H1 (cell line): ENCODE measurements around the gene COX5B. TPM values are rescaled to one million over a fixed set of nuclear protein-coding genes. Genes with fewer than 3 reads are reported as not detected.

Experiments used
- CTCF ChIA-PET: fragments of 300-600 bp; sonication (Branson Sonifier 250); formaldehyde crosslinking; loops from one replicate; lab custom pipeline; 2021; ENCODE audit not compliant: partially characterized antibody; lab: Charles Lee
- POLR2A ChIA-PET: fragments of 300-600 bp; sonication (Branson Sonifier 250); formaldehyde crosslinking; loops from one replicate; lab custom pipeline; 2021; ENCODE audit warnings: inconsistent platforms; ENCODE audit not compliant: partially characterized antibody; lab: Charles Lee
- DNase-seq, 2 experiments: peaks; one replicate each; pipeline versions ENCODE4 v3.0.0 to v3.0.0-alpha.2; 2010 to 2022; ENCODE audit warnings: low spot score in 2 of 2, low read depth in 1 of 2, mixed read lengths in 1 of 2
- FAIRE-seq: peaks from 2 replicates; lab custom pipeline; 2011; peaks lifted over from hg19 to GRCh38; lab: Jason Lieb, UNC
- H2AFZ ChIP-seq: 2 replicates; pipeline ENCODE4 v1.8.1; 2012; ENCODE audit warnings: low read length, inconsistent platforms
- H2AK5ac ChIP-seq: 2 replicates; pipeline ENCODE4 v1.6.1; 2013; ENCODE audit warnings: low read depth, low read length
- H2BK120ac ChIP-seq: replicated peaks from 2 replicates; pipeline ENCODE3; 2013; ENCODE audit warnings: low read depth, low read length, inconsistent platforms
- H2BK12ac ChIP-seq: 2 replicates; pipeline ENCODE4 v1.6.1; 2013; ENCODE audit warnings: low read depth, low read length
- H2BK15ac ChIP-seq: 2 replicates; pipeline ENCODE4 v1.6.1; 2013; ENCODE audit warnings: low read length
- H2BK20ac ChIP-seq: 2 replicates; pipeline ENCODE4 v1.6.1; 2013; ENCODE audit warnings: low read length
- H2BK5ac ChIP-seq: 2 replicates; pipeline ENCODE4 v1.6.1; 2013; ENCODE audit warnings: low read depth, low read length
- H3K14ac ChIP-seq: 2 replicates; pipeline ENCODE4 v1.6.1; 2013; ENCODE audit warnings: inconsistent platforms; ENCODE audit not compliant: insufficient read length
- H3K18ac ChIP-seq: 2 replicates; pipeline ENCODE4 v1.6.1; 2013; ENCODE audit warnings: low read length; ENCODE audit errors: extremely low read depth
- H3K23ac ChIP-seq: 2 replicates; pipeline ENCODE4 v1.6.1; 2013; ENCODE audit warnings: inconsistent platforms; ENCODE audit not compliant: insufficient read length
- H3K23me2 ChIP-seq: 2 replicates; pipeline ENCODE4 v1.6.1; 2013; ENCODE audit warnings: low read depth, low read length
- H3K27ac ChIP-seq: 2 replicates; pipeline ENCODE4 v1.6.1; 2011; ENCODE audit warnings: low read depth, low read length, inconsistent platforms
- H3K27me3 ChIP-seq, 4 experiments: replicated peaks in 1 of 4; 1 replicate in 1 of 4; 2 replicates in 3 of 4; pipeline versions ENCODE4 v1.6.1 to v1.8.1; 2011 to 2013; ENCODE audit warnings: low read length in 3 of 4, mild to moderate bottlenecking in 3 of 4, inconsistent platforms in 2 of 4, mixed read lengths in 2 of 4, moderate library complexity in 1 of 4; ENCODE audit not compliant: control insufficient read depth in 3 of 4, insufficient read depth in 3 of 4; ENCODE audit errors: extremely low read depth in 1 of 4
- H3K36me3 ChIP-seq, 4 experiments: 2 replicates each; pipeline versions ENCODE4 v1.6.1 to v1.8.1; 2011 to 2013; ENCODE audit warnings: mild to moderate bottlenecking in 4 of 4, low read length in 3 of 4, moderate library complexity in 2 of 4, control low read depth in 1 of 4, inconsistent platforms in 1 of 4; ENCODE audit not compliant: insufficient read depth in 4 of 4, control insufficient read depth in 2 of 4
- H3K4ac ChIP-seq: replicated peaks from 2 replicates; pipeline ENCODE3; 2013; ENCODE audit warnings: low read length, low read depth, mixed read lengths, inconsistent platforms; ENCODE audit not compliant: insufficient read length
- H3K4me1 ChIP-seq, 4 experiments: replicated peaks in 1 of 4; 1 replicate in 1 of 4; 2 replicates in 3 of 4; pipeline versions ENCODE4 v1.6.1 to v1.8.1; 2011 to 2013; ENCODE audit warnings: low read length in 3 of 4, inconsistent platforms in 2 of 4, mixed read lengths in 1 of 4; ENCODE audit not compliant: insufficient read depth in 4 of 4, control insufficient read depth in 3 of 4
- H3K4me2 ChIP-seq, 2 experiments: 2 replicates each; pipeline versions ENCODE4 v1.6.1 to v1.8.1; 2011 to 2013; ENCODE audit warnings: low read depth in 2 of 2, low read length in 2 of 2, control low read depth in 1 of 2, inconsistent platforms in 1 of 2, mild to moderate bottlenecking in 1 of 2; ENCODE audit not compliant: insufficient read depth in 1 of 2
- H3K4me3 ChIP-seq, 4 experiments: fragments of 200-600, 300-600 bp in 1 of 4; sonication (generic), shearing (Covaris generic), sonication (Bioruptor Twin) in 1 of 4; 2 replicates each; pipeline versions ENCODE4 v1.5.1 to v1.8.1; 2011 to 2016; ENCODE audit warnings: low read length in 4 of 4, low read depth in 3 of 4, control low read depth in 2 of 4, inconsistent platforms in 2 of 4, mild to moderate bottlenecking in 2 of 4, mixed read lengths in 1 of 4, moderate library complexity in 1 of 4; ENCODE audit not compliant: insufficient read depth in 2 of 4; ENCODE audit errors: extremely low read depth in 1 of 4
- H3K56ac ChIP-seq: replicated peaks from 2 replicates; pipeline ENCODE3; 2013; ENCODE audit warnings: low read depth, mild to moderate bottlenecking, mixed read lengths, low read length, inconsistent platforms; ENCODE audit not compliant: insufficient read length
- H3K79me1 ChIP-seq: 2 replicates; pipeline ENCODE4 v1.6.1; 2013; ENCODE audit warnings: low read depth, low read length, control low read depth
- H3K79me2 ChIP-seq, 2 experiments: 2 replicates each; pipeline versions ENCODE4 v1.6.1 to v1.8.1; 2012 to 2013; ENCODE audit warnings: low read length in 2 of 2, mild to moderate bottlenecking in 2 of 2, inconsistent platforms in 1 of 2; ENCODE audit not compliant: insufficient read depth in 2 of 2, control insufficient read depth in 1 of 2
- H3K9ac ChIP-seq, 4 experiments: replicated peaks in 1 of 4; 1 replicate in 1 of 4; 2 replicates in 3 of 4; pipeline versions ENCODE4 v1.6.1 to v1.8.1; 2011 to 2013; ENCODE audit warnings: low read depth in 3 of 4, low read length in 3 of 4, control low read depth in 2 of 4, mild to moderate bottlenecking in 2 of 4, moderate library complexity in 2 of 4, inconsistent platforms in 1 of 4; ENCODE audit errors: extremely low read depth in 1 of 4
- H3K9me3 ChIP-seq, 2 experiments: 2 replicates each; pipeline versions ENCODE4 v1.6.1 to v1.8.1; 2012 to 2013; ENCODE audit warnings: mild to moderate bottlenecking in 2 of 2, moderate library complexity in 2 of 2, control low read depth in 1 of 2, inconsistent platforms in 1 of 2, low read depth in 1 of 2, low read length in 1 of 2, mixed read lengths in 1 of 2; ENCODE audit not compliant: insufficient read depth in 2 of 2
- H4K20me1 ChIP-seq, 2 experiments: replicated peaks in 1 of 2; 2 replicates each; pipeline versions ENCODE3 to v1.8.1; 2011 to 2013; ENCODE audit warnings: inconsistent platforms in 2 of 2, low read length in 2 of 2, mild to moderate bottlenecking in 1 of 2; ENCODE audit not compliant: insufficient read depth in 2 of 2, control insufficient read depth in 1 of 2
- H4K5ac ChIP-seq: 2 replicates; pipeline ENCODE4 v1.6.1; 2013; ENCODE audit warnings: low read length, low read depth, mixed read lengths, inconsistent platforms; ENCODE audit not compliant: insufficient read length
- H4K8ac ChIP-seq: 2 replicates; pipeline ENCODE4 v1.8.0; 2013; ENCODE audit warnings: mild to moderate bottlenecking, moderate library complexity, low read length, inconsistent platforms; ENCODE audit not compliant: insufficient read depth; ENCODE audit errors: extremely low read depth
- H4K91ac ChIP-seq: replicated peaks from 2 replicates; pipeline ENCODE3; 2013; ENCODE audit warnings: low read length, mixed read lengths, inconsistent platforms; ENCODE audit not compliant: insufficient read length
- EGR1 ChIP-seq: IDR thresholded peaks from 2 replicates; pipeline ENCODE4 v1.6.1; 2011; ENCODE audit warnings: low read depth, low read length, borderline replicate concordance
- JUND ChIP-seq: IDR thresholded peaks from 2 replicates; pipeline ENCODE4 v1.6.1; 2011; ENCODE audit warnings: mild to moderate bottlenecking, improper control_type of control experiment, low read length
- SAP30 ChIP-seq: fragments of 300-600 bp; sonication (generic); IDR thresholded peaks from 2 replicates; pipeline ENCODE4 v1.7.1; 2012; ENCODE audit warnings: low read length, moderate library complexity, mild to moderate bottlenecking, inconsistent platforms; ENCODE audit not compliant: insufficient read depth, insufficient replicate concordance
- SIRT6 ChIP-seq: IDR thresholded peaks from one replicate; pipeline ENCODE4 v1.7.1; 2012; ENCODE audit warnings: low read length, inconsistent platforms
- SP4 ChIP-seq: IDR thresholded peaks from 2 replicates; pipeline ENCODE4 v1.6.1; 2012; ENCODE audit warnings: low read length, inconsistent platforms
- ZNF274 ChIP-seq: IDR thresholded peaks from 2 replicates; pipeline ENCODE4 v1.7.0; 2012; ENCODE audit warnings: low read length, borderline replicate concordance; ENCODE audit errors: extremely low read depth
- WGBS, 2 experiments: shearing (Covaris generic) in 1 of 2; methylation state at CpG; one replicate each; pipeline versions ENCODE4 v1.1.6 to v1.1.7; 2013 to 2015; ENCODE audit warnings: low lambda C conversion rate in 2 of 2, mixed read lengths in 2 of 2, inconsistent platforms in 1 of 2, low coverage in 1 of 2, missing lambda C conversion rate in 1 of 2; ENCODE audit not compliant: insufficient replicate concordance in 2 of 2, insufficient coverage in 1 of 2, insufficient read length in 1 of 2; ENCODE audit errors: extremely low coverage in 1 of 2, missing lambda C conversion rate in 1 of 2; 5-methylcytosine and 5-hydroxymethylcytosine counted together
- polyA plus RNA-seq, 7 experiments: library from polyadenylated mRNA; depleted of rRNA in 3 of 7; stranded (reverse) in 5 of 7; unstranded in 2 of 7; fragments of >200 nt in 5 of 7; fragments of 200-250 nt in 2 of 7; gene quantifications; 1 replicate in 5 of 7; 2 replicates in 1 of 7; 4 replicates in 1 of 7; pipeline versions ENCODE4 v1.2.1 to v1.2.3, GENCODE V29; 2011 to 2013; ENCODE audit warnings: missing spikeins in 2 of 7, mixed read lengths in 2 of 7
- total RNA-seq: library from RNA; stranded (reverse); fragmentation: NEBNext Ultra II Directional; extraction: Animal tissue kit (Norgen Biotek cat#: 25700); gene quantifications from 2 replicates; pipeline ENCODE4 v1.2.1, GENCODE V29; 2021
- TF ChIP-seq, protein P1 (sequence below): IDR thresholded peaks from 2 replicates; pipeline ENCODE4 v1.6.1; 2012; ENCODE audit warnings: inconsistent platforms

Gene COX5B
- total and polyA plus RNA-seq, 2 of the 8 experiments (the other 6 are each of a cell fraction or from before 2014, with no cell fraction given), result 233 to 468 TPM

- Histone ChIP-seq H3K23ac (no peak overlapping the region), H2BK12ac (no peak overlapping the region), H3K9me3 (no peaks in the 10 kb centered on the region), H2AFZ (no peak overlapping the region), H2AK5ac (no peak overlapping the region), H3K4ac (no peak overlapping the region), H4K91ac (no peak overlapping the region), H3K4me2 (no peak overlapping the region), H3K9ac (no peak overlapping the region), H3K27ac (no peak overlapping the region), H3K56ac (no peak overlapping the region), H2BK15ac (no peak overlapping the region), H3K79me2 (no peaks in the 10 kb centered on the region), H3K23me2 (no peaks in the 10 kb centered on the region), H3K14ac (no peak overlapping the region), H3K36me3 (no peaks in the 10 kb centered on the region), H2BK120ac (no peak overlapping the region), H3K4me3 (no peak overlapping the region), H3K18ac (no peak overlapping the region), H2BK5ac (no peak overlapping the region), H4K8ac (no peak overlapping the region), H3K79me1 (no peaks in the 10 kb centered on the region), H4K20me1 (no peaks in the 10 kb centered on the region), H3K27me3 (no peaks in the 10 kb centered on the region), H2BK20ac (no peak overlapping the region), H3K4me1 (0 out of 7 replicates have a peak, but pooled peaks cover 0 to 3% (median under 1%) of the 10 kb centered on the region in 4 experiments), H4K5ac (no peak overlapping the region)
- CTCF ChIA-PET, result no interaction called here
- TF ChIP-seq JUND, result no peak
- TF ChIP-seq ZNF274, result no peak
- no peak for TF ChIP-seq EGR1
- TF ChIP-seq SP4, result no peak
- TF ChIP-seq SIRT6, result no peak
- no peak for TF ChIP-seq SAP30
- TF ChIP-seq, protein P1, sequence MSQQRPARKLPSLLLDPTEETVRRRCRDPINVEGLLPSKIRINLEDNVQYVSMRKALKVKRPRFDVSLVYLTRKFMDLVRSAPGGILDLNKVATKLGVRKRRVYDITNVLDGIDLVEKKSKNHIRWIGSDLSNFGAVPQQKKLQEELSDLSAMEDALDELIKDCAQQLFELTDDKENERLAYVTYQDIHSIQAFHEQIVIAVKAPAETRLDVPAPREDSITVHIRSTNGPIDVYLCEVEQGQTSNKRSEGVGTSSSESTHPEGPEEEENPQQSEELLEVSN, result no peak
- FAIRE-seq (no peak), DNase-seq (no peak)
- POLR2A ChIA-PET, result no interaction called here
- 98% methylated on average over 7 of the region's 7 CpGs; no CpG with 5 or more reads in 1 of the 2 experiments for WGBS, 2 experiments
Observed at GRCh38 chr2:97671526-97671925, 25.7 kb downstream of the COX5B start.
